Gastrocnemius medialis (tissue), 4 donors: ENCODE results near the gene TANC1.

Experiments used
- CTCF ChIP-seq, 5 experiments: fragments of 450-650 bp in 3 of 5; fragments of 200-600 bp in 2 of 5; sonication (generic) in 2 of 5; IDR thresholded peaks in 4 of 5; conservative IDR thresholded peaks in 1 of 5; 1 replicate in 4 of 5; 2 replicates in 1 of 5; pipeline ENCODE4 v1.5.1; 2016 to 2019; ENCODE audit warnings: antibody characterized with exemption in 5 of 5, mild to moderate bottlenecking in 3 of 5, moderate library complexity in 3 of 5
- POLR2A ChIP-seq, 2 donors: fragments of 450-650 bp; IDR thresholded peaks; one replicate each; pipeline ENCODE4 v1.6.1; 2017; ENCODE audit warnings: antibody characterized with exemption in 2 of 2, mild to moderate bottlenecking in 2 of 2, moderate library complexity in 2 of 2

DNA sequence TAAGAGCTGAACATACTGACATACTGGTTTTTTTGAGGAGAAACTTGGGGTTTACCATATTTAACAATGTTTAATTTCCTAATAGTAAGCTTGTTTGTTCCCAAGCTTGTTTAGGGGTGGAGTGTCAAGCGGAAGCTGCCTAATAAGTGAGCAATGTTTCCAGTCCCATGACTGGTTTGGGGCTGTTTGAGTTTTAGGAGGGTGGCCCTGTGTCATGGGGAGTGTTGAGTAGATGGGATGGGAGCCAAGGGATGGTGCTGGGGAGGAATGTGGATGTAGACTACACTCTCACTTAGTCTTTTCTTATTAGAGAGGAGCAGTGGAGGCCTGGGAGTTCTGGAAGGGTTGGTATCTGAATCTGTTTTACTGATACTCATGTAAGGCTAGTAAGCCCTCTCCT lies 128.5 kb downstream of the TANC1 start:
- TF ChIP-seq POLR2A (IDR thresholded peaks at IDR 0.05), result no peak
- TF ChIP-seq CTCF (IDR thresholded peaks at IDR 0.05 in 4 of 5, conservative IDR thresholded peaks at IDR 0.05 in 1 of 5), result no peak
